ENCODE measurements around the gene RALBP1. TPM values are rescaled to one million over a fixed set of nuclear protein-coding genes. Genes with fewer than 3 reads are reported as not detected.

The RALBP1 gene
- 71.0 and 71.9 TPM in 2 replicates for total RNA-seq

GRCh38 chr18:9474983-9475642 lies at the start of gene RALBP1:
Gene RALBP1, plus strand, starts transcription at chr18:9475513. Its CDS starts 37,533 bp downstream, at chr18:9513046.

Other genes with a start within 250 kb of the RALBP1 start
- 101 and 160 TPM in 2 replicates for gene TWSG1, start 140.7 kb upstream of the RALBP1 start, total RNA-seq
- gene PPP4R1, start 139.0 kb downstream of the RALBP1 start, total RNA-seq: 151 and 165 TPM in 2 replicates
- 41.4 and 55.6 TPM in 2 replicates for gene RAB31, start 232.8 kb downstream of the RALBP1 start, total RNA-seq